GM18526 (cell line): ENCODE results near the gene HORMAD2.

Source experiments
- POLR2A ChIP-seq: IDR thresholded peaks from 3 replicates; pipeline ENCODE4 v1.6.1; 2011; ENCODE audit not compliant: insufficient read length; ENCODE audit errors: extremely low read depth

Gene HORMAD2

GRCh38 chr22:30190574-30190973 lies 110.3 kb downstream of the HORMAD2 start:
- TF ChIP-seq POLR2A: no peak

- no peak for TF ChIP-seq POLR2A
Observed at GRCh38 chr22:30191040-30191701, 110.9 kb downstream of the HORMAD2 start.

DNA sequence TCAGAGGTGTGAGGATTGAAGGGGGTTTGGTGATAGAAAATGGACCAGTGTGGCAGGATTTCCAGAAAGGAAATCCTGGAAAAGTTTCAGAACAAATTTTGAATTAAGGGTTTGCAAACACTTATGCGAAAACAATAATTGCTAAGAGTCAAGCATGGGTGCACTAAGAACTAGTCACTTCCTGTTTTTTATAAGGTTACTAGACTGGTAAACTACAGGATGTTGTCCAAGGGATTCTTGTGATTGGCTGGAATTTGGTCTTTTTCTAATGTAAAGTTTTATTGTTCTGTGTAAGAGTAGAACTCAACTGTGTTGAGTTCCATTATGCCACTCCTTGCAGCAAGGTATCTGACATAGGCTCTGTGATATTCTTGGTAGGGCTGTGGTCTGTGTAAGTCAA lies 112.2 kb downstream of the HORMAD2 start:
- TF ChIP-seq POLR2A: no peak

- no peak for TF ChIP-seq POLR2A
Observed at GRCh38 chr22:30193031-30193775, 112.9 kb downstream of the HORMAD2 start.

- TF ChIP-seq POLR2A: no peak
Observed at GRCh38 chr22:30195245-30196140, 115.2 kb downstream of the HORMAD2 start.

GRCh38 chr22:30196141-30196879 lies 116.0 kb downstream of the HORMAD2 start:
- no peak for TF ChIP-seq POLR2A

DNA sequence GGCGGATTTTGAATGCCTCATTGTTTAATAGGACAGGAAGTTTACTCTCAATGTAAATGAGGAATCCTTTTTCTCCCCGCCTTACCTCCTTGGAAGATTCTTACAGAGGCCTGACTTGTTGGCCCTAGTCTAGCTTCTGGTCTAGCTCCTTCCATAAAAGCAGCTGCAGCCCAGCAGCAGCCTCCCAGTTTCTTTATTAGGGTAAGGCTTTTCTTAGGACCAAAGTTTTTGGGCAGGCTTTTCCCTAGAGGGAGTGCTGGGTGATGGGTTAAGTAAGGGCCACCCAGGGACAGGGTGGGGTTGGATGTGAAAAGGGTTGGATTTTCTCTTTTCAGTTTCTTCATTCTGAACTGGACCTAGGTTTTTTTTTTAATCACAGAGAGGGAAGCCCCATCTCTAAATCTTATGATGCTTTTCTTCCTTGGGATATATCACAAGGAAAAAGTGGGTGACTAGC lies 116.6 kb downstream of the HORMAD2 start:
- TF ChIP-seq POLR2A: no peak

- TF ChIP-seq POLR2A: no peak
Observed at GRCh38 chr22:30197389-30197788, 117.1 kb downstream of the HORMAD2 start.

- no peak for TF ChIP-seq POLR2A
Observed at GRCh38 chr22:30198152-30198825, 118.0 kb downstream of the HORMAD2 start.

GRCh38 chr22:30198921-30199320 lies 118.7 kb downstream of the HORMAD2 start:
- no peak for TF ChIP-seq POLR2A

DNA sequence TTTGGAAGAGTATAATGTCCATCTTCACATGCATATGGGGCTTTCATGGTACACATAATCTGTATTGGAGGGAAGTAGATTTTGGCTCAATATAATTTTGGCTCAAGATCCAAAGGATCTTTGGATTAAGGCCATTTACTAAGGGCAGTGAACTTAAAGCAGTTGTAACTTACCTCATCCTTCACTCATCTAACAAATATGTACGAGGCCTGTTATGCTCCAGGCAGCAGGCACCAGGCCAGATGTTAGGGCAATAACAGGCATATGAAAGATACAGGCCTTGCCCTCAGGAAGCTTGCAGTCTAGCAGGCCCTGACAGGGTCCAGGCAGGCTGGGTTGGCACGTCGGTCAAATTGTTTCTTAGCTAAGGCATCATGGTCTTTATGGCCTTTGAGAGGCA lies 121.7 kb downstream of the HORMAD2 start:
- TF ChIP-seq POLR2A: no peak

DNA sequence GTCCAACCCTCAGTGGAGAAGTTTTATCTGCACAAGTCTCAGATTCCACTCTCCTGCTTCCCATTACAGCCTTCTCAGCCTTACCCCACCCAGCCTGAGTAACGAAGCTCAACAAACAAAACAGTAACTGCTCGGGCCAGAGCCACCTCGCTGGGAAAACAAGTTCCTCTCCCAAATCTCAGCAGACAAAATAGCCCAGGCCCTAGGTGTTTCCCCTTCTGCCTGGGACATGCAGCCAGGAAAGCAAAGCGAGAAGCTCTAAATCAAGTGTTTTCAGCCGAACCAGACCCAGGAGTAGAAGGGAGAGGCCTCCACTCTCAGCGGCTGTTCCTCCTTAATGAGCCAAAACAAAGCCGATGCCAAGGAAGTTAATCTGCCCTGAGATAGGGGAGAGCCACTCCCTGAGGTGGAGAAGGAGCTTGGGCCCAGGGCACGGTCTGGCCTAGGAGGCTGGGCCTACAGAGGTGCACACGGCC lies 122.3 kb downstream of the HORMAD2 start:
- TF ChIP-seq POLR2A: no peak

GRCh38 chr22:30204015-30204741 lies 123.9 kb downstream of the HORMAD2 start:
- no peak for TF ChIP-seq POLR2A

DNA sequence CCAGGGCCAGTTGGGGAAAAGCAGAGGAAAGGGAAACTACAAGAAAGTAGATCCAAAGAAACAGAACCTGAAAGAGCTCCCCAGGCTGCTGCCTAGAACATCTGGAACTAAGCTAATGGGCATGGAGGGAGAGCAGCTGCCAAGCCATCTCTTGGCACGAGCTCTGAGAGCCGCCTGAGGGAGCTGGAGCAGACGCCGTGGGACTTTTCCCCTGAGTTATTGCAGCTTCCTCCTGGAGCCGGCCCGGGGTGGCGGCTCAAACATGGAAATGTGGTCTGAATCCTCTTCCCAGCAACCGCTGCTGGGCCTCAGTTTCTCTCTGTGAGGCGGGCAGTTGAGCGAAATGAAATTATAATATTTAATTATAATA lies 124.5 kb downstream of the HORMAD2 start:
- TF ChIP-seq POLR2A: no peak
